Stomach (tissue), 4 donors: ENCODE data around the gene ERC1.

ENCODE experiments used
- CTCF ChIP-seq, 7 experiments: fragments of 450-650 bp in 4 of 7; fragments of 200-600 bp in 3 of 7; sonication (generic) in 3 of 7; IDR thresholded peaks; one replicate each; pipeline ENCODE4 v1.5.1; 2016 to 2019; ENCODE audit warnings: antibody characterized with exemption in 7 of 7, control low read depth in 2 of 7, mild to moderate bottlenecking in 1 of 7
- EP300 ChIP-seq: sonication (generic); formaldehyde crosslinking; IDR thresholded peaks from one replicate; pipeline ENCODE4 v1.6.1; 2017; ENCODE audit warnings: antibody characterized with exemption
- POLR2A ChIP-seq, 4 donors: fragments of 450-650 bp; IDR thresholded peaks; one replicate each; pipeline ENCODE4 v1.6.1; 2016; ENCODE audit warnings: antibody characterized with exemption in 4 of 4, control low read depth in 2 of 4, mild to moderate bottlenecking in 1 of 4, moderate library complexity in 1 of 4
- POLR2AphosphoS5 ChIP-seq, 3 donors: sonication (generic); formaldehyde crosslinking; IDR thresholded peaks; one replicate each; pipeline ENCODE4 v1.6.1; 2016; ENCODE audit warnings: antibody characterized with exemption in 3 of 3

- no peak for TF ChIP-seq CTCF (IDR thresholded peaks at IDR 0.05)
- no peak for TF ChIP-seq POLR2A (IDR thresholded peaks at IDR 0.05)
- no peak for TF ChIP-seq POLR2AphosphoS5 (IDR thresholded peaks at IDR 0.05)
- no peak for TF ChIP-seq EP300
Measured at GRCh38 chr12:1282670-1283315, 291.8 kb downstream of the ERC1 start.
